GM12874 (cell line): Measurements from ENCODE around the gene REEP2.

Experiments used
- CTCF ChIP-seq: IDR thresholded peaks from 2 replicates; pipeline ENCODE4 v1.5.1; 2011; ENCODE audit warnings: low read depth, mild to moderate bottlenecking, control low read depth, low read length, moderate library complexity; ENCODE audit not compliant: insufficient read depth

REEP2 gene

GRCh38 chr5:138438724-138439476 is at the start of gene REEP2:
Gene REEP2, plus strand, starts transcription at chr5:138439057. Its CDS starts 152 bp downstream, at chr5:138439209.
- TF ChIP-seq CTCF, result no peak

- no peak for TF ChIP-seq CTCF
These were observed 49.5 kb upstream of the REEP2 start for GRCh38 chr5:138389332-138389731.

DNA sequence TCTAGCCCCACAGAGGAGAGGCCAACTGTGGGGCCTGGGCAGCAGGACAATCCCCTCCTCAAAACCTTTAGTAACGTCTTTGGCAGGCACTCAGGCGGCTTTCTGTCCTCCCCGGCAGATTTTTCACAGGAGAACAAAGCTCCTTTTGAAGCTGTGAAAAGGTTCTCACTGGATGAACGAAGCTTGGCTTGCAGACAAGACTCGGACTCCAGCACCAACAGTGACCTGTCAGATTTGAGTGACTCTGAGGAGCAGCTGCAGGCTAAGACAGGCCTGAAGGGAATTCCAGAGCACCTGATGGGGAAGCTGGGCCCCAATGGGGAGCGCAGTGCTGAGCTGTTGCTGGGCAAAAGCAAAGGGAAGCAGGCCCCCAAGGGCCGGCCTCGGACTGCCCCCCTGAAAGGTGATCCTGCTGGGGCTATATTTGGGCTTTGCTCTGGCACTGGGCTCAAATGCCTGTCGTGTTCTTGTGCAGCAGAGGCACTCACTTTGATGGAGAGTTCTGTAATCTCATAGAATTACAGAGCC is 46.9 kb upstream of the REEP2 start:
- TF ChIP-seq CTCF, result no peak

DNA sequence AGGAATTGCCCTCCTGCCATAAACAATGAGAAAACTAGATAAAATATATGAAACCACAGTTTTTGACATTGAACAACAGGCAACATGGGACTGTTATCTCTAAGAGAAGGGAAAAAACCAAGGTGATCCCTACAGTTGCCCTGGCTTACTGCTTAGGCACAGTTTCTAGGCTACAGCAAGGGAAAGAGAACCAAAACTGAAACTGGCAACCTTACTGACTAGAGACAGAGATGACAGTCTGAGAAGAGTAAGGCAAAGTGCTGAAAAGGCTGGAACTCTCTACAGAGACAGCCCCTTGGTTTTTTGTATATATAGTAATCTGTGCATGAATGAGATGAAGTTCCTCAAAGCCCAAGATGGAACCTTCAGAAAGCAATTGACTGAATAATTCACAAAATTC is 36.2 kb upstream of the REEP2 start:
- TF ChIP-seq CTCF, result no peak

GRCh38 chr5:138408023-138408422 is 30.8 kb upstream of the REEP2 start:
- no peak for TF ChIP-seq CTCF

GRCh38 chr5:138410996-138411640 is 27.7 kb upstream of the REEP2 start:
- TF ChIP-seq CTCF, result peak; percentile 48; the same call in 1 of the 2 replicates

DNA sequence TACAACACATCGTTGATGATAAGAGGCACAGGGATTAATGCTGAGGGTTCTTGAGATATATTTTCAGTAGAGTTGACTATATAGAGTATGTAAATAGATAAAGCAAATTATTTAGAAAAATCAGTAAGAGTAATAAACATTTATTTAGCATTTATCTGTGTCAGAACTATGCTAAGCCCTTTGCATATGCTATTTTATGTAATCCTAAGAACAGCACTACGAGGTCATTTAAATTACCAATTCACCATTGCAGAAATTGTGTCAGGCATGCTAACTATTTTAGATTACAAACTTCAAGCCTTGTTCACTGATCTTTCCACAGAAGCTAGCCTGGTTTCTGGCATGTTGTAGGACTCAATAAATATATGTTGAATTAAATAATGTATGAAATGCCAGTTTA is 20.4 kb upstream of the REEP2 start:
- TF ChIP-seq CTCF, result no peak
